ENCODE data around the gene LLGL2. TPM values are rescaled to one million over a fixed set of nuclear protein-coding genes. Genes with fewer than 3 reads are reported as not detected.
A peak's percentile ranks its signal among the peaks of the same experiment; 100 is the strongest.

The LLGL2 gene
- total RNA-seq, 2 donors from 2014 or later = 43.0 to 65.3 TPM

DNA sequence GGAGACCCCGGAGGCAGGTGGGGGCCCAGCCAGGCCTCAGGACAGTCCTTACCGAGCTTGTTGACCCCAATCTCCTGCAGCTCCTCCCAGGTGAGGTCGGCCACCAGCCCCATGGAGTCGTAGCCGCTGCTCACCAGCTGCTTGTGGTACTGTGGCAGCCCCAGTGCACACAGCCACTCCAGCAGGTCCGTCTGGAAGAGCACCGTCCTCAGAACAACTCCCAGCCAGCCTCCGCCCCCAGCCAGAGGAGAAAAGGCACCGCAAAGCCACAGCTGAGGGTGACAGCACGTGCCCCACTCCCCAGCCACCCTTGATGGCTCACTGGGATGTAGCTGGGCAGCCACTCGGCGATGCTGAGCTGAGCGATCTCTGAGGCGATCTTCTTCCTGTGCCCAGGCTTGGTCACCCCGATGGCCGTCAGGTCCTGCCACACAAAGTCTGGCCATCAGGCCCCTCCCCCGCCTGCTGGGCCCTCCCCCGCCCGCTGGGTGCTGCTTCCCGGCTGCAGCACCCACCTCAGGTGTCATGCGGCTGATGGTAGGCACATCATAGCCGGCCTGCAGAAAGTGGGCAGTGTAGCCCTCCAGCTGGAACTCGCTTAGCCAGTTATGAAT is 22.1 kb upstream of the LLGL2 start:
- Histone ChIP-seq H3K4me1 (replicated peaks) (no peaks in the 10 kb centered on the region), H3K36me3 (peaks cover 0 to 13% of the 10 kb centered on the region in 2 donors), H3K4me3 (no peak overlapping the region), H3K27me3 (replicated peaks; ENCODE audit: insufficient read depth) (no peaks in the 10 kb centered on the region), H3K9me3 (no peaks in the 10 kb centered on the region), H3K27ac (no peak overlapping the region)
- no peak for DNase-seq (ENCODE audit: low spot score)
- WGBS = 77% methylated on average over 23 of the region's 23 CpGs
- intact Hi-C loops (cut with DNase I) = no loop called here
- TF ChIP-seq POLR2AphosphoS5 (IDR thresholded peaks at IDR 0.05) (no peak), POLR2A (IDR thresholded peaks at IDR 0.05) (no peak)
- TF ChIP-seq, protein P1, sequence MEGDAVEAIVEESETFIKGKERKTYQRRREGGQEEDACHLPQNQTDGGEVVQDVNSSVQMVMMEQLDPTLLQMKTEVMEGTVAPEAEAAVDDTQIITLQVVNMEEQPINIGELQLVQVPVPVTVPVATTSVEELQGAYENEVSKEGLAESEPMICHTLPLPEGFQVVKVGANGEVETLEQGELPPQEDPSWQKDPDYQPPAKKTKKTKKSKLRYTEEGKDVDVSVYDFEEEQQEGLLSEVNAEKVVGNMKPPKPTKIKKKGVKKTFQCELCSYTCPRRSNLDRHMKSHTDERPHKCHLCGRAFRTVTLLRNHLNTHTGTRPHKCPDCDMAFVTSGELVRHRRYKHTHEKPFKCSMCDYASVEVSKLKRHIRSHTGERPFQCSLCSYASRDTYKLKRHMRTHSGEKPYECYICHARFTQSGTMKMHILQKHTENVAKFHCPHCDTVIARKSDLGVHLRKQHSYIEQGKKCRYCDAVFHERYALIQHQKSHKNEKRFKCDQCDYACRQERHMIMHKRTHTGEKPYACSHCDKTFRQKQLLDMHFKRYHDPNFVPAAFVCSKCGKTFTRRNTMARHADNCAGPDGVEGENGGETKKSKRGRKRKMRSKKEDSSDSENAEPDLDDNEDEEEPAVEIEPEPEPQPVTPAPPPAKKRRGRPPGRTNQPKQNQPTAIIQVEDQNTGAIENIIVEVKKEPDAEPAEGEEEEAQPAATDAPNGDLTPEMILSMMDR (IDR thresholded peaks at IDR 0.05) = no peak

- 77% methylated on average over 13 of the region's 13 CpGs for WGBS
- H3K27me3 ChIP-seq (replicated peaks; ENCODE audit: insufficient read depth) = no peaks in the 10 kb centered on the region
- DNase-seq (ENCODE audit: low spot score) = no peak
- intact Hi-C loops (cut with DNase I) = no loop called here
- H3K9me3 ChIP-seq = no peaks in the 10 kb centered on the region
- peaks cover 0 to 13% of the 10 kb centered on the region in 2 donors for H3K36me3 ChIP-seq
- no peak overlapping the region for H3K27ac ChIP-seq
- H3K4me1 ChIP-seq (replicated peaks) = no peaks in the 10 kb centered on the region
- no peak overlapping the region for H3K4me3 ChIP-seq
- TF ChIP-seq POLR2AphosphoS5 (IDR thresholded peaks at IDR 0.05) (no peak), POLR2A (IDR thresholded peaks at IDR 0.05) (no peak)
- TF ChIP-seq, protein P1 (IDR thresholded peaks at IDR 0.05) = no peak
Measured at GRCh38 chr17:75503976-75504346, 21.5 kb upstream of the LLGL2 start.

DNA sequence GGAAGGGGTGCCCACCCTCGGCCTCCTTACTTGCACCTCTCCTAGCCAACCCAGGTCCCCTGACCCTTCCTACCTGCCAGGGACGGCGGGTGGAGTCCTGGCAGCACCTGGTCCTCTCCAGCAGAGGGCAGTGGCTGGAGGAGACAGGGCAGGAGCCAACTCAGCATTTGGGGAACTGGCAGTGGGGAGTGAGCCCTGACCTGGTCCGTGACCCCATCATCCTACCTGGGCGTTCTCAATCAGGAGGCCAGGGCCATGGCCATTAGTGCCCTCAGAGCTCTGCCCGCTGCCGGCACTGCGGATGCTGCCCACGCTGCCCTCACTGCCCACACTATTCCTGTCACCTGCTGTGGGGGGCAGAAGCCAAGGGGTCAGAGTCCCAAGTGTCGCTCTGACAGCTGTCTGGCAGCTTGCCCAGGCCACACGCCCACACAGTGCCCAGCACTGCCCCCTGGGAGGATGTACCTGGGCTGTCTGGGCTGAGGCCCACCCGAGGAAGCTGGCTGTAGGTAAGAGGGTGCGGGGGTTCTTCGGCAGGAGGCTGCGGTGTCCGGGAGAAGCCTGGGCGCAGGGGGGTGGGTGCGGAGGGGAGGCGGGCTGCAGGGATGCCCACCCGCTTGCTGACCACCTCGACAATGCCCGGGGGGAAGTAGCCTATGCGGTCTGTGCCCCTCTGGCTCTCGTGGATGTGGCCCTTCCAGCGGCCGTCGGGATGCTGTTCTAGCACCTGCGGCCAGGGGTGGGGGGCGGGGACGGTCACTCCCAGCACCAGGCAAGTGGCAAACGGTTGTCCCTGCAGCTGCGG is 20.9 kb upstream of the LLGL2 start:
- no peak overlapping the region for H3K4me3 ChIP-seq
- no peaks in the 10 kb centered on the region for H3K4me1 ChIP-seq (replicated peaks)
- no peak for DNase-seq (ENCODE audit: low spot score)
- H3K27me3 ChIP-seq (replicated peaks; ENCODE audit: insufficient read depth) = no peaks in the 10 kb centered on the region
- H3K36me3 ChIP-seq = peaks cover 0 to 13% of the 10 kb centered on the region in 2 donors
- no peaks in the 10 kb centered on the region for H3K9me3 ChIP-seq
- intact Hi-C loops (cut with DNase I) = no loop called here
- no peak overlapping the region for H3K27ac ChIP-seq
- 77% methylated on average over 27 of the region's 32 CpGs for WGBS
- TF ChIP-seq POLR2AphosphoS5 (IDR thresholded peaks at IDR 0.05) (no peak), POLR2A (IDR thresholded peaks at IDR 0.05) (no peak)
- TF ChIP-seq, protein P1 (IDR thresholded peaks at IDR 0.05) = peak in 3 of 4 experiments; percentile 38 to 72 (median 53)

DNA sequence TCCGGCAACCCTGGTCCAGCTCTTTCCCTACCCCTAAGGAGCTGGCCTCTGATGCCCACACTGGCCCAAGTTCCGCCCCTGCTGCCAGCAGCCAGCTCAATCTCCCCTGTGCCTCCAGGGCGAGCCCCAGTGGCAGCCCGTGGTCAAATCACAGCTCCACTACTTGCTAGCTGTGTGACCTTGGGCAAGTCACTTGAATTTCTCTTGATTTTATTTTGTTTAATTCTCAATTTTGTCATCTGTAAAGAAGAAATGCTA is 20.4 kb upstream of the LLGL2 start:
- Histone ChIP-seq H3K36me3 (peaks cover 0 to 13% of the 10 kb centered on the region in 2 donors), H3K4me3 (no peak overlapping the region), H3K27me3 (replicated peaks; ENCODE audit: insufficient read depth) (no peaks in the 10 kb centered on the region), H3K9me3 (no peaks in the 10 kb centered on the region), H3K27ac (no peak overlapping the region), H3K4me1 (replicated peaks) (no peaks in the 10 kb centered on the region)
- TF ChIP-seq POLR2A (IDR thresholded peaks at IDR 0.05) = no peak
- no peak for TF ChIP-seq POLR2AphosphoS5 (IDR thresholded peaks at IDR 0.05)
- TF ChIP-seq, protein P1 (IDR thresholded peaks at IDR 0.05) = no peak
- WGBS = 74% methylated on average over 4 of the region's 4 CpGs
- intact Hi-C loops (cut with DNase I) = no loop called here
- DNase-seq (ENCODE audit: low spot score) = no peak

GRCh38 chr17:75505640-75506039 is 19.9 kb upstream of the LLGL2 start:
- peaks cover 0 to 13% of the 10 kb centered on the region in 2 donors for H3K36me3 ChIP-seq
- no peaks in the 10 kb centered on the region for H3K9me3 ChIP-seq
- H3K27me3 ChIP-seq (replicated peaks; ENCODE audit: insufficient read depth) = no peaks in the 10 kb centered on the region
- H3K4me3 ChIP-seq = no peak overlapping the region
- no peak overlapping the region for H3K27ac ChIP-seq
- TF ChIP-seq POLR2AphosphoS5 (IDR thresholded peaks at IDR 0.05) (no peak), POLR2A (IDR thresholded peaks at IDR 0.05) (no peak)
- TF ChIP-seq, protein P1 (IDR thresholded peaks at IDR 0.05) = no peak
- no peaks in the 10 kb centered on the region for H3K4me1 ChIP-seq (replicated peaks)
- no peak for DNase-seq (ENCODE audit: low spot score)
- intact Hi-C loops (cut with DNase I) = no loop called here
- 89% methylated on average over 15 of the region's 15 CpGs for WGBS
